ENCODE measurements around the gene CT47B1.
"Not testable (repeated sequence)": the region's sequence is repeated elsewhere in the genome, so short reads cannot be mapped to it uniquely, and the experiment has no call there.

The CT47B1 gene

GRCh38 chrX:120875766-120876165 is at the start of gene CT47B1:
Gene CT47B1, minus strand, starts transcription at chrX:120875866. Its CDS starts 196 bp downstream, at chrX:120875670.
- not testable (repeated sequence) for DNase-seq; H3K79me2 ChIP-seq (ENCODE audit: low read length); H3F3A ChIP-seq (ENCODE audit: insufficient read depth, low read length); H3K9me2 ChIP-seq (replicated peaks; ENCODE audit: insufficient read depth, low read length); H4K20me1 ChIP-seq (ENCODE audit: insufficient read depth, low read length); H3K4me3 ChIP-seq (ENCODE audit: low read length); H3K4me1 ChIP-seq (ENCODE audit: low read length); H3K9me3 ChIP-seq (replicated peaks; ENCODE audit: insufficient read depth, low read length); H3K9ac ChIP-seq (ENCODE audit: low read length); H3K36me3 ChIP-seq (replicated peaks; ENCODE audit: insufficient read depth, low read length); H3K27me3 ChIP-seq (replicated peaks; ENCODE audit: insufficient read depth, low read length); H3K27ac ChIP-seq (ENCODE audit: low read length); H3K4me2 ChIP-seq (ENCODE audit: low read depth, low read length); H2AFZ ChIP-seq (ENCODE audit: low read length)

GRCh38 chrX:120874678-120875557 is 748 bp downstream of the CT47B1 start:
- Histone ChIP-seq H3F3A (ENCODE audit: insufficient read depth, low read length) (no peaks in the 10 kb centered on the region), H3K27ac (ENCODE audit: low read length) (no peak overlapping the region), H3K9ac (ENCODE audit: low read length) (no peak overlapping the region), H3K36me3 (replicated peaks; ENCODE audit: insufficient read depth, low read length) (no peaks in the 10 kb centered on the region), H3K27me3 (replicated peaks; ENCODE audit: insufficient read depth, low read length) (no peaks in the 10 kb centered on the region), H3K9me3 (replicated peaks; ENCODE audit: insufficient read depth, low read length) (no peaks in the 10 kb centered on the region), H2AFZ (ENCODE audit: low read length) (no peak overlapping the region), H3K79me2 (ENCODE audit: low read length) (no peaks in the 10 kb centered on the region), H3K9me2 (replicated peaks; ENCODE audit: insufficient read depth, low read length) (no peaks in the 10 kb centered on the region), H3K4me1 (ENCODE audit: low read length) (no peaks in the 10 kb centered on the region), H3K4me3 (ENCODE audit: low read length) (no peak overlapping the region), H3K4me2 (ENCODE audit: low read depth, low read length) (no peak overlapping the region), H4K20me1 (ENCODE audit: insufficient read depth, low read length) (no peaks in the 10 kb centered on the region)
- no peak for TF ChIP-seq CTCF (IDR thresholded peaks at IDR 0.05; ENCODE audit: low read length)
- no peak for DNase-seq

- no peak overlapping the region for H3K4me2 ChIP-seq (ENCODE audit: low read depth, low read length)
- no peak overlapping the region for H3K9ac ChIP-seq (ENCODE audit: low read length)
- H2AFZ ChIP-seq (ENCODE audit: low read length) = no peak overlapping the region
- no peak overlapping the region for H3K4me3 ChIP-seq (ENCODE audit: low read length)
- no peak for DNase-seq
- no peaks in the 10 kb centered on the region for H3K27me3 ChIP-seq (replicated peaks; ENCODE audit: insufficient read depth, low read length)
- H3K27ac ChIP-seq (ENCODE audit: low read length) = no peak overlapping the region
- no peaks in the 10 kb centered on the region for H3K36me3 ChIP-seq (replicated peaks; ENCODE audit: insufficient read depth, low read length)
- no peaks in the 10 kb centered on the region for H3K79me2 ChIP-seq (ENCODE audit: low read length)
- TF ChIP-seq CTCF (IDR thresholded peaks at IDR 0.05; ENCODE audit: low read length) (no peak), EZH2 (optimal IDR thresholded peaks at IDR 0.05; ENCODE audit: low read depth, low read length) (no peak), EZH2phosphoT487 (IDR thresholded peaks at IDR 0.05; ENCODE audit: low read length) (no peak)
- peaks cover 4% of the 10 kb centered on the region; the same call in 1 of the 2 replicates for H3F3A ChIP-seq (ENCODE audit: insufficient read depth, low read length)
- no peaks in the 10 kb centered on the region for H3K9me3 ChIP-seq (replicated peaks; ENCODE audit: insufficient read depth, low read length)
- no peaks in the 10 kb centered on the region for H3K4me1 ChIP-seq (ENCODE audit: low read length)
- no peaks in the 10 kb centered on the region for H3K9me2 ChIP-seq (replicated peaks; ENCODE audit: insufficient read depth, low read length)
- H4K20me1 ChIP-seq (ENCODE audit: insufficient read depth, low read length) = no peaks in the 10 kb centered on the region
Observed at GRCh38 chrX:120857240-120857639, 18.4 kb downstream of the CT47B1 start.

- H2AFZ ChIP-seq (ENCODE audit: low read length) = no peak overlapping the region
- no peaks in the 10 kb centered on the region for H3K27me3 ChIP-seq (replicated peaks; ENCODE audit: insufficient read depth, low read length)
- H4K20me1 ChIP-seq (ENCODE audit: insufficient read depth, low read length) = no peaks in the 10 kb centered on the region
- no peaks in the 10 kb centered on the region for H3K79me2 ChIP-seq (ENCODE audit: low read length)
- H3K9me3 ChIP-seq (replicated peaks; ENCODE audit: insufficient read depth, low read length) = no peaks in the 10 kb centered on the region
- no peaks in the 10 kb centered on the region for H3K4me1 ChIP-seq (ENCODE audit: low read length)
- H3K9me2 ChIP-seq (replicated peaks; ENCODE audit: insufficient read depth, low read length) = no peaks in the 10 kb centered on the region
- H3K9ac ChIP-seq (ENCODE audit: low read length) = no peak overlapping the region
- no peak for TF ChIP-seq CTCF (IDR thresholded peaks at IDR 0.05; ENCODE audit: low read length)
- no peak for TF ChIP-seq EZH2 (optimal IDR thresholded peaks at IDR 0.05; ENCODE audit: low read depth, low read length)
- TF ChIP-seq EZH2phosphoT487 (IDR thresholded peaks at IDR 0.05; ENCODE audit: low read length) = no peak
- H3K36me3 ChIP-seq (replicated peaks; ENCODE audit: insufficient read depth, low read length) = no peaks in the 10 kb centered on the region
- H3K4me3 ChIP-seq (ENCODE audit: low read length) = no peak overlapping the region
- H3K4me2 ChIP-seq (ENCODE audit: low read depth, low read length) = no peak overlapping the region
- H3F3A ChIP-seq (ENCODE audit: insufficient read depth, low read length) = no peaks in the 10 kb centered on the region
- no peak for DNase-seq
- H3K27ac ChIP-seq (ENCODE audit: low read length) = no peak overlapping the region
Observed at GRCh38 chrX:120840827-120841226, 34.8 kb downstream of the CT47B1 start.

All from MM.1S (cell line).